NT2/D1 (cell line): ENCODE measurements around the gene NPIPA3.

Source experiments
- SUZ12 ChIP-seq: IDR thresholded peaks from 2 replicates; pipeline ENCODE4 v1.6.1; 2011; ENCODE audit not compliant: insufficient read length, insufficient read depth; ENCODE audit errors: extremely low read depth
- ZNF274 ChIP-seq: IDR thresholded peaks from 2 replicates; pipeline ENCODE4 v1.6.1; 2011; ENCODE audit warnings: mild to moderate bottlenecking, low read depth, low read length

DNA sequence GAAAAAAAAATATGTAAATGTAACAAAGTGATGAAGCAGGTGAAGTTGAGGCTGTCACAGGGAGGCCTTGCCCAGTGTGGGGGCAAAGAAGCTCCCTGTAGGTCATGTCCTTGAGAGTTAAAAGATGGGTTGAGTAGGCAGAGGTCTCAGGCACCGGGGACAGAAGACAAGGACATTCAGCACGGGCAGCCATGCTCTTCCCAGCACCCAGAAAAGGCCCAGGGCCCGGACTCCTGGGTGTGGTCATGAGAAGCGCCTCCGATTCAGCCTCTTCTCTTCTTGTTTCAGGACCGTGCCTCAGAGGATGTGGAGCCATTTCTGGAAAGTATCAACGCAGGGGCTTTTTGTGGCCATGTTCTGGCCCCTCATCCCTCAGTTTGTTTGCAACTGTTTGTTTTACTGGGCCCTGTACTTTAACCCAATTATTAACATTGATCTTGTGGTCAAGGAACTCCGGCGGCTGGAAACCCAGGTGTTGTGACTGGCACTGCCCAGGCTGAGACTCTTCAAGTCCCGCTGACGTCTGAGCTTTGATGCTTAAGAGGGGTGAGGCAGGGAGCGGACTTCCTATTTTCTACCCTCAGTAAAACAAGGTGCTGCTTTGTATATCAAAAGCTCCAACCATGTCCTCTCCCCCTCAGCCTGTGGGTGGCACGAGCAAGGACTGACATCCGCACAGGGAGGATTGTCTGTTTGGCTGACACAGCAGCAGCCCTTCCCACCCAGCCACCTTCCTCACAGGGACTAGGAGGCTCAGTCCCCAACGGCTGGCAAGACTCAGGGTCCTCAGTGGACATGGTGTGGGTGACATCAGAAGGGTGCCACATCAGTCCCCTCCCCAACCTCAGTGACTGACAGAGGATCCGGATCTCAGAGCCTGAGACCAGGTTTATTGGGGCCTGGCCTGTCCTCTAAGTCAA lies 35.6 kb upstream of the NPIPA3 start:
- TF ChIP-seq ZNF274, result no peak
- no peak for TF ChIP-seq SUZ12
